Tibial nerve (tissue), 4 donors: ENCODE measurements around the gene CORIN.

Experiments
- CTCF ChIP-seq, 5 experiments: fragments of 200-600 bp in 3 of 5; fragments of 450-650 bp in 2 of 5; sonication (generic) in 3 of 5; IDR thresholded peaks; one replicate each; pipeline ENCODE4 v1.5.1; 2016 to 2019; ENCODE audit warnings: antibody characterized with exemption in 5 of 5, mild to moderate bottlenecking in 3 of 5, moderate library complexity in 2 of 5
- EP300 ChIP-seq, 2 donors: sonication (generic); formaldehyde crosslinking; IDR thresholded peaks; one replicate each; pipeline ENCODE4 v1.6.1; 2017; ENCODE audit warnings: antibody characterized with exemption in 2 of 2, mild to moderate bottlenecking in 1 of 2

GRCh38 chr4:47849466-47849865 lies 11.6 kb upstream of the CORIN start:
- TF ChIP-seq CTCF (IDR thresholded peaks at IDR 0.05) (no peak), EP300 (IDR thresholded peaks at IDR 0.05) (no peak)
